ENCODE data around the gene RAB5B.

GRCh38 chr12:55946553-55946952 lies 27.3 kb upstream of the RAB5B start:
- TF ChIP-seq CTCF (IDR thresholded peaks at IDR 0.05; ENCODE audit: extremely low read depth in 1 of 2, insufficient read depth in 1 of 2, low read depth in 1 of 2, low read length in 2 of 2) (no peak), POLR2A (IDR thresholded peaks at IDR 0.05; ENCODE audit: low read depth, low read length) (no peak), MAX (IDR thresholded peaks at IDR 0.05; ENCODE audit: insufficient read depth, insufficient read length) (no peak), EZH2 (IDR thresholded peaks at IDR 0.05; ENCODE audit: borderline replicate concordance, low read depth, low read length, severe bottlenecking) (no peak)

Data from endothelial cell of umbilical vein (primary cell).